AG09319 (cell line): Measurements from ENCODE around the gene PRRT1B.

Source experiments
- DNase-seq: peaks from one replicate; pipeline ENCODE4 v3.0.0-alpha.2; 2010; ENCODE audit warnings: low read depth; ENCODE audit errors: extremely low read depth
- CTCF ChIP-seq: IDR thresholded peaks from 2 replicates; pipeline ENCODE4 v1.5.1; 2011; ENCODE audit warnings: low read depth, mild to moderate bottlenecking, inconsistent platforms, low read length, moderate library complexity

PRRT1B gene

GRCh38 chr9:131516100-131516499 is 29.2 kb upstream of the PRRT1B start:
- no peak for DNase-seq
- no peak for TF ChIP-seq CTCF

GRCh38 chr9:131516930-131517329 is 28.4 kb upstream of the PRRT1B start:
- DNase-seq, result no peak
- no peak for TF ChIP-seq CTCF

- TF ChIP-seq CTCF, result no peak
- DNase-seq, result no peak
Observed at GRCh38 chr9:131517761-131518190, 27.5 kb upstream of the PRRT1B start.

GRCh38 chr9:131518553-131518952 is 26.8 kb upstream of the PRRT1B start:
- no peak for DNase-seq
- TF ChIP-seq CTCF, result no peak

GRCh38 chr9:131520503-131520902 is 24.8 kb upstream of the PRRT1B start:
- TF ChIP-seq CTCF, result no peak
- DNase-seq, result no peak

- TF ChIP-seq CTCF, result no peak
Observed at GRCh38 chr9:131521203-131521602, 24.1 kb upstream of the PRRT1B start.

GRCh38 chr9:131521822-131522221 is 23.5 kb upstream of the PRRT1B start:
- no peak for TF ChIP-seq CTCF
- no peak for DNase-seq

More at GRCh38 chr9:131521203-131521602, 24.1 kb upstream of the PRRT1B start:
- no peak for DNase-seq
